Liver (tissue), 9 donors: Measurements from ENCODE around the gene ZNF433. TPM values are rescaled to one million over a fixed set of nuclear protein-coding genes. Genes with fewer than 3 reads are reported as not detected.

ENCODE experiments used
- DNase-seq: peaks from one replicate; pipeline ENCODE4 v3.0.0-alpha.2; 2017; ENCODE audit warnings: low spot score
- H3K27ac ChIP-seq, 2 donors: one replicate each; pipeline ENCODE4 v1.7.0; 2013; ENCODE audit warnings: inconsistent platforms in 2 of 2, low read length in 2 of 2, control low read depth in 1 of 2, low read depth in 1 of 2, mild to moderate bottlenecking in 1 of 2
- H3K27me3 ChIP-seq, 4 donors: one replicate each; pipeline versions ENCODE4 v1.6.1 to v1.7.0; 2013; ENCODE audit warnings: low read length in 3 of 4, inconsistent platforms in 1 of 4, mild to moderate bottlenecking in 1 of 4, moderate library complexity in 1 of 4; ENCODE audit not compliant: control insufficient read depth in 4 of 4, insufficient read depth in 4 of 4
- H3K36me3 ChIP-seq, 4 donors: one replicate each; pipeline versions ENCODE4 v1.6.1 to v1.7.0; 2013; ENCODE audit warnings: low read length in 3 of 4, mild to moderate bottlenecking in 3 of 4, low read depth in 1 of 4, moderate library complexity in 1 of 4; ENCODE audit not compliant: control insufficient read depth in 4 of 4, insufficient read depth in 3 of 4
- H3K4me1 ChIP-seq, 4 donors: one replicate each; pipeline versions ENCODE4 v1.6.1 to v1.7.0; 2013; ENCODE audit warnings: low read length in 3 of 4, mild to moderate bottlenecking in 3 of 4, moderate library complexity in 1 of 4; ENCODE audit not compliant: control insufficient read depth in 4 of 4, insufficient read depth in 4 of 4
- H3K4me3 ChIP-seq, 3 donors: one replicate each; pipeline versions ENCODE4 v1.6.1 to v1.7.0; 2013; ENCODE audit warnings: low read length in 3 of 3, control low read depth in 1 of 3, low read depth in 1 of 3, mild to moderate bottlenecking in 1 of 3
- H3K9ac ChIP-seq, 2 donors: one replicate each; pipeline ENCODE4 v1.7.0; 2013; ENCODE audit warnings: low read length in 2 of 2, mild to moderate bottlenecking in 2 of 2, moderate library complexity in 2 of 2, control low read depth in 1 of 2, low read depth in 1 of 2
- H3K9me3 ChIP-seq, 4 donors: one replicate each; pipeline versions ENCODE4 v1.6.1 to v1.7.0; 2013; ENCODE audit warnings: low read length in 3 of 4; ENCODE audit not compliant: control insufficient read depth in 4 of 4
- EGR1 ChIP-seq, 2 donors: IDR thresholded peaks; 2 replicates each; pipeline ENCODE4 v1.6.1; 2016 to 2018; ENCODE audit warnings: antibody characterized with exemption in 2 of 2, low read depth in 2 of 2
- FOXA1 ChIP-seq: IDR thresholded peaks from 2 replicates; pipeline ENCODE4 v1.6.1; 2016; ENCODE audit warnings: antibody characterized with exemption
- FOXA2 ChIP-seq: IDR thresholded peaks from 2 replicates; pipeline ENCODE4 v1.6.1; 2016; ENCODE audit warnings: antibody characterized with exemption
- GABPA ChIP-seq, 2 donors: IDR thresholded peaks in 1 of 2; conservative IDR thresholded peaks in 1 of 2; 2 replicates each; pipeline ENCODE4 v1.6.1; 2016; ENCODE audit warnings: antibody characterized with exemption in 2 of 2, mild to moderate bottlenecking in 1 of 2, moderate library complexity in 1 of 2
- HNF4A ChIP-seq, 2 donors: conservative IDR thresholded peaks; 2 replicates each; pipeline ENCODE4 v1.6.1; 2016; ENCODE audit warnings: antibody characterized with exemption in 2 of 2, mild to moderate bottlenecking in 2 of 2
- HNF4G ChIP-seq: IDR thresholded peaks from 2 replicates; pipeline ENCODE4 v1.6.1; 2016; ENCODE audit warnings: antibody characterized with exemption
- JUND ChIP-seq, 2 donors: IDR thresholded peaks; 2 replicates each; pipeline ENCODE4 v1.6.1; 2016; ENCODE audit warnings: antibody characterized with exemption in 2 of 2
- NR2F2 ChIP-seq: IDR thresholded peaks from 2 replicates; pipeline ENCODE4 v1.6.1; 2016; ENCODE audit warnings: antibody characterized with exemption
- RAD21 ChIP-seq, 2 donors: IDR thresholded peaks; 2 replicates each; pipeline ENCODE4 v1.6.1; 2016; ENCODE audit warnings: antibody characterized with exemption in 2 of 2, mild to moderate bottlenecking in 2 of 2
- RXRA ChIP-seq, 2 donors: IDR thresholded peaks; 2 replicates each; pipeline ENCODE4 v1.6.1; 2017 to 2018; ENCODE audit warnings: antibody characterized with exemption in 2 of 2, mild to moderate bottlenecking in 1 of 2
- SP1 ChIP-seq: IDR thresholded peaks from 2 replicates; pipeline ENCODE4 v1.6.1; 2018; ENCODE audit warnings: antibody characterized with exemption, mild to moderate bottlenecking
- TAF1 ChIP-seq: conservative IDR thresholded peaks from 2 replicates; pipeline ENCODE4 v1.6.1; 2016; ENCODE audit warnings: antibody characterized with exemption, mild to moderate bottlenecking
- YY1 ChIP-seq: IDR thresholded peaks from 2 replicates; pipeline ENCODE4 v1.6.1; 2016; ENCODE audit warnings: antibody characterized with exemption, mild to moderate bottlenecking
- WGBS: extraction: QIAGEN DNeasy Blood & Tissue Kit; methylation state at CpG from one replicate; pipeline ENCODE4 v1.1.7; 2013; 5-methylcytosine and 5-hydroxymethylcytosine counted together
- polyA plus RNA-seq, 2 donors: library from polyadenylated mRNA; stranded (reverse) in 1 of 2; unstranded in 1 of 2; fragments of 200-250 nt in 1 of 2; fragments of >200 nt in 1 of 2; fragmentation: Nextera tagmentation in 1 of 2; extraction: Ambion mirVana in 1 of 2; gene quantifications; one replicate each; pipeline versions ENCODE4 v1.2.1 to v1.2.3, GENCODE V29; 2013 to 2015
- total RNA-seq, 2 donors: library from RNA; depleted of rRNA; stranded (reverse); fragments of >200 nt; gene quantifications; one replicate each; pipeline ENCODE4 v1.2.3, GENCODE V29; 2014
- TF ChIP-seq, protein P1 (sequence below): fragments of 150-350 bp; IDR thresholded peaks from 2 replicates; pipeline ENCODE4 v1.5.1; 2017; ENCODE audit warnings: improper control_type of control experiment, low read depth, low read length; ENCODE audit not compliant: missing input control
- TF ChIP-seq, protein P2 (sequence below): IDR thresholded peaks from 2 replicates; pipeline ENCODE4 v1.6.1; 2016; ENCODE audit warnings: antibody characterized with exemption
- TF ChIP-seq, protein P3 (sequence below): IDR thresholded peaks from 2 replicates; pipeline ENCODE4 v1.6.1; 2016; ENCODE audit warnings: antibody characterized with exemption, mild to moderate bottlenecking
- TF ChIP-seq, protein P4 (sequence below): IDR thresholded peaks from 2 replicates; pipeline ENCODE4 v1.6.1; 2016; ENCODE audit warnings: antibody characterized with exemption
- TF ChIP-seq, protein P5 (sequence below): IDR thresholded peaks from 2 replicates; pipeline ENCODE4 v1.6.1; 2016; ENCODE audit warnings: antibody characterized with exemption
- donor health status: healthy.
- donor health status: healthy.
- donor health status: healthy.
- donor health status: healthy.
- donor health status: healthy.

Gene ZNF433
- total and polyA plus RNA-seq, 4 donors = 1.3 to 4.7 (median 2.5) TPM

DNA sequence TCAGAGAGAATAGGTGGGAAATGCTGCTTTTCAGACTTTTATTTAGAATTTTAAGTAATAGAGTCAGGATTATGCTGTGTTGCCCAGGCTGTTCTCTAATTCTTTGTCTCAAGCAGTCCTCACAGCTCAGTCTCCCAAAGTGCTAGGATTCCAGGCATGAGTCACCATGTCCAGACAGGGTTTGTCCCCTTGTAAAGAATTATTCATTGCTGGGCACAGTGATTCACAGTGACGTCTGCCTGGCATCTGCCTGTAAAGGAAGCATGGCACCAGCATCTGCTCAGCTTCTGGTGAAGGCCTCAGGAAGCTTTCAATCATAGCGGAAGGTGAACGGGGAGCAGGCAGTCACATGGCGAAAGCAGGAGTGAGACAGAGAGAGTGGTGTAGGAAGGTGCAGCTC lies 53.0 kb downstream of the ZNF433 start:
- H3K4me3 ChIP-seq = peak overlapping the region in 2 of 3 donors; percentile 35 to 64
- no peak overlapping the region for H3K9ac ChIP-seq
- H3K27ac ChIP-seq = no peak overlapping the region
- peaks cover 3 to 21% (median 14%) of the 10 kb centered on the region in 4 donors for H3K36me3 ChIP-seq
- peaks cover 0 to under 1% (median 0%) of the 10 kb centered on the region in 4 donors for H3K4me1 ChIP-seq
- TF ChIP-seq RXRA (IDR thresholded peaks at IDR 0.05) = no peak
- TF ChIP-seq, protein P1, sequence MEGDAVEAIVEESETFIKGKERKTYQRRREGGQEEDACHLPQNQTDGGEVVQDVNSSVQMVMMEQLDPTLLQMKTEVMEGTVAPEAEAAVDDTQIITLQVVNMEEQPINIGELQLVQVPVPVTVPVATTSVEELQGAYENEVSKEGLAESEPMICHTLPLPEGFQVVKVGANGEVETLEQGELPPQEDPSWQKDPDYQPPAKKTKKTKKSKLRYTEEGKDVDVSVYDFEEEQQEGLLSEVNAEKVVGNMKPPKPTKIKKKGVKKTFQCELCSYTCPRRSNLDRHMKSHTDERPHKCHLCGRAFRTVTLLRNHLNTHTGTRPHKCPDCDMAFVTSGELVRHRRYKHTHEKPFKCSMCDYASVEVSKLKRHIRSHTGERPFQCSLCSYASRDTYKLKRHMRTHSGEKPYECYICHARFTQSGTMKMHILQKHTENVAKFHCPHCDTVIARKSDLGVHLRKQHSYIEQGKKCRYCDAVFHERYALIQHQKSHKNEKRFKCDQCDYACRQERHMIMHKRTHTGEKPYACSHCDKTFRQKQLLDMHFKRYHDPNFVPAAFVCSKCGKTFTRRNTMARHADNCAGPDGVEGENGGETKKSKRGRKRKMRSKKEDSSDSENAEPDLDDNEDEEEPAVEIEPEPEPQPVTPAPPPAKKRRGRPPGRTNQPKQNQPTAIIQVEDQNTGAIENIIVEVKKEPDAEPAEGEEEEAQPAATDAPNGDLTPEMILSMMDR = no peak
- TF ChIP-seq, protein P2, sequence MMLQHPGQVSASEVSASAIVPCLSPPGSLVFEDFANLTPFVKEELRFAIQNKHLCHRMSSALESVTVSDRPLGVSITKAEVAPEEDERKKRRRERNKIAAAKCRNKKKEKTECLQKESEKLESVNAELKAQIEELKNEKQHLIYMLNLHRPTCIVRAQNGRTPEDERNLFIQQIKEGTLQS = no peak
- no peak for TF ChIP-seq SP1
- no peak for TF ChIP-seq YY1
- TF ChIP-seq TAF1 = no peak
- TF ChIP-seq EGR1 (IDR thresholded peaks at IDR 0.05; ENCODE audit: low read depth in 2 of 2) = no peak
- TF ChIP-seq GABPA (IDR thresholded peaks at IDR 0.05 in 1 of 2, conservative IDR thresholded peaks at IDR 0.05 in 1 of 2) = no peak
- TF ChIP-seq HNF4G = no peak
- TF ChIP-seq, protein P3, sequence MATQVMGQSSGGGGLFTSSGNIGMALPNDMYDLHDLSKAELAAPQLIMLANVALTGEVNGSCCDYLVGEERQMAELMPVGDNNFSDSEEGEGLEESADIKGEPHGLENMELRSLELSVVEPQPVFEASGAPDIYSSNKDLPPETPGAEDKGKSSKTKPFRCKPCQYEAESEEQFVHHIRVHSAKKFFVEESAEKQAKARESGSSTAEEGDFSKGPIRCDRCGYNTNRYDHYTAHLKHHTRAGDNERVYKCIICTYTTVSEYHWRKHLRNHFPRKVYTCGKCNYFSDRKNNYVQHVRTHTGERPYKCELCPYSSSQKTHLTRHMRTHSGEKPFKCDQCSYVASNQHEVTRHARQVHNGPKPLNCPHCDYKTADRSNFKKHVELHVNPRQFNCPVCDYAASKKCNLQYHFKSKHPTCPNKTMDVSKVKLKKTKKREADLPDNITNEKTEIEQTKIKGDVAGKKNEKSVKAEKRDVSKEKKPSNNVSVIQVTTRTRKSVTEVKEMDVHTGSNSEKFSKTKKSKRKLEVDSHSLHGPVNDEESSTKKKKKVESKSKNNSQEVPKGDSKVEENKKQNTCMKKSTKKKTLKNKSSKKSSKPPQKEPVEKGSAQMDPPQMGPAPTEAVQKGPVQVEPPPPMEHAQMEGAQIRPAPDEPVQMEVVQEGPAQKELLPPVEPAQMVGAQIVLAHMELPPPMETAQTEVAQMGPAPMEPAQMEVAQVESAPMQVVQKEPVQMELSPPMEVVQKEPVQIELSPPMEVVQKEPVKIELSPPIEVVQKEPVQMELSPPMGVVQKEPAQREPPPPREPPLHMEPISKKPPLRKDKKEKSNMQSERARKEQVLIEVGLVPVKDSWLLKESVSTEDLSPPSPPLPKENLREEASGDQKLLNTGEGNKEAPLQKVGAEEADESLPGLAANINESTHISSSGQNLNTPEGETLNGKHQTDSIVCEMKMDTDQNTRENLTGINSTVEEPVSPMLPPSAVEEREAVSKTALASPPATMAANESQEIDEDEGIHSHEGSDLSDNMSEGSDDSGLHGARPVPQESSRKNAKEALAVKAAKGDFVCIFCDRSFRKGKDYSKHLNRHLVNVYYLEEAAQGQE = no peak
- TF ChIP-seq NR2F2 = no peak
- TF ChIP-seq, protein P4, sequence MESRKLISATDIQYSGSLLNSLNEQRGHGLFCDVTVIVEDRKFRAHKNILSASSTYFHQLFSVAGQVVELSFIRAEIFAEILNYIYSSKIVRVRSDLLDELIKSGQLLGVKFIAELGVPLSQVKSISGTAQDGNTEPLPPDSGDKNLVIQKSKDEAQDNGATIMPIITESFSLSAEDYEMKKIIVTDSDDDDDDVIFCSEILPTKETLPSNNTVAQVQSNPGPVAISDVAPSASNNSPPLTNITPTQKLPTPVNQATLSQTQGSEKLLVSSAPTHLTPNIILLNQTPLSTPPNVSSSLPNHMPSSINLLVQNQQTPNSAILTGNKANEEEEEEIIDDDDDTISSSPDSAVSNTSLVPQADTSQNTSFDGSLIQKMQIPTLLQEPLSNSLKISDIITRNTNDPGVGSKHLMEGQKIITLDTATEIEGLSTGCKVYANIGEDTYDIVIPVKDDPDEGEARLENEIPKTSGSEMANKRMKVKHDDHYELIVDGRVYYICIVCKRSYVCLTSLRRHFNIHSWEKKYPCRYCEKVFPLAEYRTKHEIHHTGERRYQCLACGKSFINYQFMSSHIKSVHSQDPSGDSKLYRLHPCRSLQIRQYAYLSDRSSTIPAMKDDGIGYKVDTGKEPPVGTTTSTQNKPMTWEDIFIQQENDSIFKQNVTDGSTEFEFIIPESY = no peak
- TF ChIP-seq, protein P5, sequence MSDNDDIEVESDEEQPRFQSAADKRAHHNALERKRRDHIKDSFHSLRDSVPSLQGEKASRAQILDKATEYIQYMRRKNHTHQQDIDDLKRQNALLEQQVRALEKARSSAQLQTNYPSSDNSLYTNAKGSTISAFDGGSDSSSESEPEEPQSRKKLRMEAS = no peak
- TF ChIP-seq FOXA1 = no peak
- TF ChIP-seq RAD21 (IDR thresholded peaks at IDR 0.05) = no peak
- no peak for TF ChIP-seq FOXA2
- no peak for TF ChIP-seq HNF4A (conservative IDR thresholded peaks at IDR 0.05)
- no peak for TF ChIP-seq JUND (IDR thresholded peaks at IDR 0.05)
- H3K27me3 ChIP-seq = no peaks in the 10 kb centered on the region
- 90% methylated on average over 4 of the region's 4 CpGs for WGBS
- DNase-seq = no peak
- H3K9me3 ChIP-seq = peaks cover 38 to 53% (median 42%) of the 10 kb centered on the region in 4 donors
